Panc1 (cell line): ENCODE results near the gene TMA16.

Source experiments
- SIN3A ChIP-seq: IDR thresholded peaks from 2 replicates; pipeline ENCODE4 v1.6.1; 2012; ENCODE audit warnings: low read depth, mild to moderate bottlenecking, low read length, moderate library complexity, borderline replicate concordance; ENCODE audit not compliant: insufficient read depth
- TF ChIP-seq, protein P1 (sequence below): fragments of 450-650 bp; IDR thresholded peaks from 2 replicates; pipeline ENCODE4 v1.5.1; 2017; ENCODE audit warnings: mild to moderate bottlenecking

DNA sequence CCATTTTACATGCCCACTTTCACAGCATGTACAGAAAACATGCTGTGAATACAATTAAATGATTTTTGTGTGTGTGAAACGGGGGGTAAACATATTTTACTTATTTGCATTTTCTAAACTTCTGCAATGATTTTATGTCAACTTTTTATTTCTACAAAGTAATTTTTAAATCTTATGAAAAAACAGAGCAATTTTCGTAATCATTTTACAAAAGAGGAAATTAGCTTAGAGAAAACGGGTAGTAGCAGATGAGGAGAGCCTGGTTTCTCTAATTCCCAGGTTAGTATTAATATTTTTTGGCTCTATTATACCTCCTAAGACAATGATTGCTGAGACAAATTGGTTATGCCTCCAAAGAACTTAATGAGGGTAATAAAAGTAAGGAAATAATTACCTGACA, 24.1 kb upstream of the TMA16 start:
- TF ChIP-seq, protein P1, sequence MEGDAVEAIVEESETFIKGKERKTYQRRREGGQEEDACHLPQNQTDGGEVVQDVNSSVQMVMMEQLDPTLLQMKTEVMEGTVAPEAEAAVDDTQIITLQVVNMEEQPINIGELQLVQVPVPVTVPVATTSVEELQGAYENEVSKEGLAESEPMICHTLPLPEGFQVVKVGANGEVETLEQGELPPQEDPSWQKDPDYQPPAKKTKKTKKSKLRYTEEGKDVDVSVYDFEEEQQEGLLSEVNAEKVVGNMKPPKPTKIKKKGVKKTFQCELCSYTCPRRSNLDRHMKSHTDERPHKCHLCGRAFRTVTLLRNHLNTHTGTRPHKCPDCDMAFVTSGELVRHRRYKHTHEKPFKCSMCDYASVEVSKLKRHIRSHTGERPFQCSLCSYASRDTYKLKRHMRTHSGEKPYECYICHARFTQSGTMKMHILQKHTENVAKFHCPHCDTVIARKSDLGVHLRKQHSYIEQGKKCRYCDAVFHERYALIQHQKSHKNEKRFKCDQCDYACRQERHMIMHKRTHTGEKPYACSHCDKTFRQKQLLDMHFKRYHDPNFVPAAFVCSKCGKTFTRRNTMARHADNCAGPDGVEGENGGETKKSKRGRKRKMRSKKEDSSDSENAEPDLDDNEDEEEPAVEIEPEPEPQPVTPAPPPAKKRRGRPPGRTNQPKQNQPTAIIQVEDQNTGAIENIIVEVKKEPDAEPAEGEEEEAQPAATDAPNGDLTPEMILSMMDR = no peak
- no peak for TF ChIP-seq SIN3A
